GM18858 (cell line): ENCODE data around the gene SEMA3D.

Source experiments
- ATAC-seq: cut with Tn5 transposase; IDR thresholded peaks from one replicate; pipeline ENCODE4 v1.9.1; 2021; ENCODE audit not compliant: unreplicated experiment

SEMA3D gene

DNA sequence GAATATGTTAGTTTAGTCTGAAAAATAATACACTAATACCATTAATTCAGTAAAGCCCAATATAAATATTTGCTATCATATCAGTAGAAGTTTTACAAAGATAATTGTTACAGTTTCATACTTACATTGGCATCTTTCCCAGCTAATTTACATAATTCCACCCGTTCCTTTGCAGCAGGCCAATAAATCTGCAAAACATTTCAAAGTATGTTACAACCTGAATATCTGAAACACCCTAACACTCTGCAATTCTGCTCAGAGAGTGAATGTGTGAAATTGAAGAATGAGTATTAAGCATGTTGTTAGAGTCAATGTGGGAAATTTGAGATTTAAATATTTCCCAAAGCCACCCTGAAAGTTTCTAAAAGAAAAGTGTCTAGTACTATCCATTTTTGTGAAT, 105.5 kb downstream of the SEMA3D start:
- no peak for ATAC-seq

DNA sequence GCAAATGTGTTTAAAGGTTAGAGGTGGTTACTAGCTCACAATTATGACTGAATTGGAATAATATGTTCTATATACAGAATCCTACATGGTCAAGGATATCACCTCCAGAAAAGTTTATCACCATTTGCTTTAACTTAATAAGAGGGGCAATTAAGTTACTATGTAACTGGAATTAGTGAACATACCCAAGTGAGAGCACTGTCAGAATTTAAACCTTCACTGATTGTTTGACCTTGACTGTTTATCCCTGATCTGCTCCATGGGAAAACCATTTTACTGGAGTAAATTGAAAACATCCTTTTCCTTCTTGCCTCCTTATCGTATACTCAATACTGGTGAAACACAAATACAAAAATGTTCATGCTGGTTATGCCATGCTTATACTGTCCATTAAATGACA, 107.4 kb downstream of the SEMA3D start:
- ATAC-seq, result no peak

DNA sequence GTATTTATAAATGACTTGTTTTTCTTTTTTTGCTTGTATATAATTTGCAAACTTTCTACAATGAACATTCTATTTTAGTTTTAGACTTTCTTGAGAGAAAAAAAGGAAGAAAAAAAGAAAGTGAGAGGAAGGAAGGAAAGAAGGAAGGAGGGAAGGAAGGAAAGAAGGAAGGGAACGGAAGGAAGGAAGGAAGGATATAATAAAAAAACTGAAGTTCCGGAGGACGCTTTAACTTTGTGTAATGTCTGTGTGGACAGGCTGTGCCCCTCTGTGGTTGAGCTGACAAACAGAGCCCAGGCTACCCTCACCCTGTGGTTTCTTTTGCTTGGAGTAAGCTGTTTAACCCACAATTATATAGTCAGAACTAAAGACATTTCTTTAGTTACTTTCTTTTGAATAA, 108.7 kb downstream of the SEMA3D start:
- ATAC-seq, result no peak

DNA sequence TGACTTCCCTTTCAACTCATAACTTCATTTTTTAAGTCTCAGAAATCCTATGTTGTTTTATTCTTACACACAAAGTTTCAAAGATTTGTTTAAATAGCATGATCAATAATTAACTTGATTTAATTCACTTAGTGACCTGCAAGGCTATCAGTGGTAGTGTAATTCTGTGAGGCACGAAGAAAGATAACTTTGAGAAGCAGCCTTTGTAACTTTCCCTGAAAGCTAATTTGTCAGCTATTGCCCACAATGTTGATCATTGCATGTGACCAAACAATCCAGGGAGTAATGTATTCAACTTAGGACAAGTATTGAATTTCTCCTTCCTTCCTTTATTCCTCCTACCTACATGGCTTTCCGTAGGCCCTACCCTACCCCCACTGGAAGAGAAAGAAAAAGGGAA, 111.0 kb downstream of the SEMA3D start:
- ATAC-seq, result no peak

- ATAC-seq, result no peak
Observed at GRCh38 chr7:85074992-85075391, 111.9 kb downstream of the SEMA3D start.

DNA sequence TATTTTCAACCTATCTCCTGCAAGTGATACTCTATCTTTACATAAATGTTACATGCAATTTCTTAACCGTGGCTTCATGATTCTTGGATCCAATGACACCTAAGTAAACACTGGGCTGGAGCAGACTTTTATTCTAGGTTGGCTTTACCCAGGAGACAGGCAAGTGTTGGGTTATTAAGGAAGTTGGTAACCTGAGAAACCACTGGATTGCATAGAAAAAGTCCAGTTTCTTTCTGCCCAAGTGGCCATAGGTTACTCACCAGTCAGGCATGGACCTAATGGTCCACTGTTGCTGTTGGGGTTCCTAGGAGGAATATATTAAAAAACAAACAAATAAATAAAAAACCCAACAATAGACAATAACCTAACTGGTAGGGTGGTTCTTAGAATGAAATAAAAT, 112.8 kb downstream of the SEMA3D start:
- no peak for ATAC-seq

- ATAC-seq, result no peak
Observed at GRCh38 chr7:85070967-85071628, 115.8 kb downstream of the SEMA3D start.

DNA sequence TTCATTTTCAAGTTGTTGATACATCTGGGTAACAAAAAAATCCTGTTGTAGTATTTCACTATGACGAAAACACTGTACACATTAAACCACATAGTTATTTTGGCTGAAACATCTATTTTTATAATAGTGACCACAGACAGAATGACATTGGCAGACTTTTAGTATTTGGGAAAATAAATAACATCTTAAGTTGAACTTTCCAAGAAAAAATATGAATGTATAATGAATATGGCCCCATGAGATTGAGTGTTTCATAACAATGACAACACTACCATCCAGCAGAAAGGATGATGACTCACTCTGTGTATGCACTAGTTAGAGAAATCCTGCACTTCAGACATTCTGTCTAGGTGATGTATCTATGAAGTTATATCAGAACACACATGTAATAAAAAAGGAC, 118.1 kb downstream of the SEMA3D start:
- ATAC-seq, result no peak

GRCh38 chr7:85067371-85067770, 119.5 kb downstream of the SEMA3D start:
- ATAC-seq, result no peak

DNA sequence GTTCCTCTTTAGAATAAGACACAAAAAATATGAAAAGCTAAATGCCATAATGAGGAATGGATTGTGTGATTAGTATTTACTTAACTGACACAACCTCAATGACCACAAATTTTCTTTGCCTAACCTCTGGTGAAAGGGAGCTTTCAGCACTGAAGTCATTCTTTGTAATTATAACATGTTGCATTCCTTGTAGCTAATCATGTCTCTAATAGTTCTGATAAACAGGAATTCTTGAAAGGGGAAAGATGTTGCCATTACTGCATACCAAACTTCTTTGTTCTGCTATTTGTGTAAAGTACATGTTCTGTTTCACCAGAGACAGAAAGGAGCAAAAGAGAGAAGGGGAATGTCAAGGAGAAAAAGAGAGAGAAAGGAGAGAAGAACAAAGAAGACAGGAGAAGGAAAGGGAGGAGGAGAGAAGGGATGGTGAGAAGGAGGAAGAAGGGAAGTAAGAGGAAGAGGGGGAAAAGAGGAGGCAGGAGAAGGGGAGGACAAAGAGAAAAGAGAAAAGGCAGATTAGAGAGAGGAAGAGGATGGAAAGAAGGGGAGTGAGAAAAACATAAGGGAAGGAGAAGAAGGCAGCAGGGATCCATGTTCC, 120.9 kb downstream of the SEMA3D start:
- no peak for ATAC-seq

DNA sequence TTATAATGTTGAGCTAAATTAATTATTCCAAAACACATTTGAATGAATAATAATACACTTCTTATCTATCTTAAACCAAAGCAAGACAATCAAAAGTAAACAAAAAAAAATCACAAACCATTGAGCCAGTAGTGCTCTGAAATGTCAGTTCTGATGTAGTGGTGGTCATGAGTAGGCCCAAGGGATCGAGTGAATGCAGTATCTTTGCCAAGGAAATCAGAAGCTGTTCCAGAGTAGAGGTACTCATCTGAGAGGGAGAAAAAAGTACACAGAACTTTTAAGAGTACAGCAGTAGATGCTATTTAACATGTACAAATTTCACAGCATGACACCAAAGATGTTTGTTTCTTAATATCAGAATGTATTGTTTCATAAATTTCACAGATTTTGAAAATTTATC, 121.5 kb downstream of the SEMA3D start:
- no peak for ATAC-seq

GRCh38 chr7:85062651-85063050, 124.2 kb downstream of the SEMA3D start:
- ATAC-seq, result no peak

- ATAC-seq, result no peak
Observed at GRCh38 chr7:85061456-85061855, 125.4 kb downstream of the SEMA3D start.

DNA sequence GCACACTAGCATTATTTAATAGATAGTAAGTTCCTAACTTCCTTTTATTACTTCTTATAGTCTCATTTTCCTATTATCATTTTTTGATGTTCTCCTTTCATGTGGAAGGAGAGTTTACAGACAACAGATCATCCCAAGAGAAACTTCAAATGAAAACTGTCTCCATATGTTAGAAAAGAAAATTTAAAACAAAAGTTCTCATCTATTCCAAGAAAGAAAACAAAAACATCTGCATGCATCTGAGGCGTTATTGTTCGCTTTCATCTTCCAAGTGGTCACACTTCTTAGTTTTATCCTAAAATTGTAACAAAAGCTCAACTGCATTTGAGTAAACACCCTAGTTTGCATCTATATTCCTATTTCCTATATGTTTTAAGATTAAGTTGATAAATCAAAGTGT, 126.2 kb downstream of the SEMA3D start:
- ATAC-seq, result no peak

DNA sequence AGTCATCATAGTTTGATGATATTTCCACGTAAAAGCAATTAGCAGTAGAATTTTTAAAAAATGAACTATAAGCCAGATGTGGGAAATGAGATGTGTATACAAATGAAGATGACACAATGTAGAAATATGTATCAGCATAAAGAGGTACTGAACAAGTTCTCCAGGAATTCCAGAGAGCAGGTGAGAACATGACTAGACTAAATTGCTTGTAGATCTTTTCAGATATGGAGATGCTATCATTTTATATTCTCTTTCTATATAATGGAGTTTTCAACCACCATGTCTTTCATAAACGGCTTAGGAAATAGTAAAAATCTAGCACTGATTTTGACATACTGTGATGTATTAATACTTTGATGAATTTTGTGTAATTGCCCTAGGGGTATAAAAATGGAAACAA, 130.9 kb downstream of the SEMA3D start:
- ATAC-seq, result no peak

- no peak for ATAC-seq
Observed at GRCh38 chr7:85055196-85055595, 131.7 kb downstream of the SEMA3D start.

- no peak for ATAC-seq
Observed at GRCh38 chr7:85054306-85054705, 132.6 kb downstream of the SEMA3D start.

- no peak for ATAC-seq
Observed at GRCh38 chr7:85052894-85053293, 134.0 kb downstream of the SEMA3D start.

DNA sequence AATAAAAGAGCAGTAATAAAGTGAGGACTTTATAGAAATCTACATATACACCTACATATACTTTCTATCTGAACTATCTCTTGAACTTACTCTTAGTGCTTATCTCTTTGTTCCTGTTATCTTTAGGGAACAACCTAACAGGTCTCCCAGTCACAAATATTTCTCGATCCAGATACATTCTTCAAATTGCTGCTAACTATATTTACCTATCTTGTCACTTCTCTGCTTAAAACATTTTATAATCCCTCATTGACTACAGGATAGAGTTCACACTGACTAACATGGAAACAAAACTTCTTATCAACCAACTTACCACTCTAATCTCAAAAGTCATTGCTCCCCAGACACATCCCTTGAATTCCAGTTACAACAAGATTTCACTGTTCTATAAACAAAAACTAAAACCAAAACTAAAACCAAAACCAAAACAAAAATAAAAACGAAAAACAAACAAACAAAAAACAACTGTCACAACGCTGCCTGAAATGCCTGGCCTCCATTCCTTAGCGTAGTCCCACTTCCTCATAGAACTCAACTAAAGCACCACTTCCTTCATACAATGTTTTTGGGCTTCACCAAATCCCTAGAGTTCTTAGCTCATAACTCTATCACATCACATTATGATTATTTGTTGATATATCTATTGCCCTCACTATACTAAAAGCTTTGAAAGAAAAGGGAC, 134.7 kb downstream of the SEMA3D start:
- ATAC-seq, result no peak

- ATAC-seq, result no peak
Observed at GRCh38 chr7:85046534-85046933, 140.3 kb downstream of the SEMA3D start.

- ATAC-seq, result no peak
Observed at GRCh38 chr7:85041605-85042216, 145.1 kb downstream of the SEMA3D start.
